Mesothelial cell of epicardium (in vitro differentiated cells): Measurements from ENCODE around the gene PLOD3. TPM values are rescaled to one million over a fixed set of nuclear protein-coding genes. Genes with fewer than 3 reads are reported as not detected.
"Not testable (repeated sequence)": the region's sequence is repeated elsewhere in the genome, so short reads cannot be mapped to it uniquely, and the experiment has no call there.

Experiments used
- DNase-seq, 2 experiments: peaks; one replicate each; pipeline ENCODE4 v3.0.0; 2021; ENCODE audit warnings: low spot score in 2 of 2; ENCODE audit not compliant: unreplicated experiment in 2 of 2
- H3K27ac Mint-ChIP-seq: 2 replicates; pipeline ENCODE4 v1.8.0; 2021; ENCODE audit warnings: mixed read lengths
- H3K27me3 Mint-ChIP-seq: 2 replicates; pipeline ENCODE4 v1.8.0; 2021; ENCODE audit warnings: low read depth, mixed read lengths
- H3K36me3 Mint-ChIP-seq: 2 replicates; pipeline ENCODE4 v1.8.0; 2021; ENCODE audit warnings: mixed read lengths
- H3K4me1 Mint-ChIP-seq: 2 replicates; pipeline ENCODE4 v1.8.0; 2021; ENCODE audit warnings: mixed read lengths
- H3K4me3 Mint-ChIP-seq: 2 replicates; pipeline ENCODE4 v1.8.0; 2021; ENCODE audit warnings: mild to moderate bottlenecking, moderate library complexity, mixed read lengths
- H3K9me3 Mint-ChIP-seq: 2 replicates; pipeline ENCODE4 v1.8.0; 2021; ENCODE audit warnings: mixed read lengths
- CTCF ChIP-seq: fragments of 200-600 bp; sonication (generic); IDR thresholded peaks from one replicate; pipeline ENCODE4 v1.5.0; 2021; ENCODE audit warnings: antibody characterized with exemption; ENCODE audit not compliant: unreplicated experiment
- total RNA-seq: library from RNA; stranded (reverse); gene quantifications from 3 replicates; pipeline ENCODE4 v1.2.1, GENCODE V29; 2021

The PLOD3 gene
- 65.8 to 66.9 TPM (median 66.4 TPM) in 3 replicates for total RNA-seq

DNA sequence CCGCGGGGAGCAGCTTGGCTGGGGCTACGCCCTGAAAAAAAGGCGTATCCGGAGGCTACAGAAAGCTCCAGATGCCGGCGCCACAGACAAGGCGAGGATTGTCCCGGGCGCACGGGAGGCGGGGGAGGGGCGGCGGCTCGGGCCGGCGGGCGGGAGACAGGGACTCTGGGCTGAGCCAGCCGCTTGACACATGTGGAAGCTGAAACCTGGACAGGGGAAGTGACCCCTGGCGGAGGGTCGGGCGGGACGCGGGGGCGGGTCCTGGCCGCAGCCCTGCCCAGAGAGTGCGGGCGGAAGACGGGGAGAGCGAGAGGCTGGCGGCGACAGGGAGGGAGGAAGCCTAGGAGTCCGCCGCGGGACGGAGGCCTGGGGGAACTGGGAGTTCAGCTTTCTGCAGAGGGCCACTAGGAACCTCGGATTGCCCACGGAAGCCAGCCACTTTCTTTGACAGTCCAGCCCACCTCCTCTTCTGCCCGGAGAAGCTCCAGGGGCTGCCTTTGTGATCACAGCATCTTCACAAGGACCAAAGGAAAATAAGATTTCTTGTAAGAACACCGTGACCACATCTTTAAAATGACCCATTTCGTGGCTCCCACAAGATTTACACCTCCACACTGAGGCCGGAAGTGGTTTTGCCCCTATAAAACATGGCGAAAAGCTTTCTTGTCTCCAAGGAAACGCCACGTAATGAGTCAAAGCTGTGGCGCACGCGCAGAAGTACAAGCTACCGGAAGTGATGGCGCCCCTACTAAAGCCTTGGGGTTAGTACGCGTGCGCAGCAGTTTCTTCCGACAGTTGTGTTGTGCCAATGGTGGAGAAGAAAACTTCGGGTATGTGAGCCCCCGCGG lies at the start of gene PLOD3, which contains the start of gene ZNHIT1:
Gene PLOD3, minus strand, starts transcription at position 194 of the 848 bp plus-strand sequence. CDS start 307 bp downstream, outside the sequence.
Gene ZNHIT1, plus strand, starts transcription at position 778 of the 848 bp plus-strand sequence. Its CDS starts 31 bp downstream, at position 809.
- TF ChIP-seq CTCF = no peak
- H3K4me1 Mint-ChIP-seq = peaks cover 22% of the 10 kb centered on the region
- peak; percentile 93 to 94 for DNase-seq

DNA sequence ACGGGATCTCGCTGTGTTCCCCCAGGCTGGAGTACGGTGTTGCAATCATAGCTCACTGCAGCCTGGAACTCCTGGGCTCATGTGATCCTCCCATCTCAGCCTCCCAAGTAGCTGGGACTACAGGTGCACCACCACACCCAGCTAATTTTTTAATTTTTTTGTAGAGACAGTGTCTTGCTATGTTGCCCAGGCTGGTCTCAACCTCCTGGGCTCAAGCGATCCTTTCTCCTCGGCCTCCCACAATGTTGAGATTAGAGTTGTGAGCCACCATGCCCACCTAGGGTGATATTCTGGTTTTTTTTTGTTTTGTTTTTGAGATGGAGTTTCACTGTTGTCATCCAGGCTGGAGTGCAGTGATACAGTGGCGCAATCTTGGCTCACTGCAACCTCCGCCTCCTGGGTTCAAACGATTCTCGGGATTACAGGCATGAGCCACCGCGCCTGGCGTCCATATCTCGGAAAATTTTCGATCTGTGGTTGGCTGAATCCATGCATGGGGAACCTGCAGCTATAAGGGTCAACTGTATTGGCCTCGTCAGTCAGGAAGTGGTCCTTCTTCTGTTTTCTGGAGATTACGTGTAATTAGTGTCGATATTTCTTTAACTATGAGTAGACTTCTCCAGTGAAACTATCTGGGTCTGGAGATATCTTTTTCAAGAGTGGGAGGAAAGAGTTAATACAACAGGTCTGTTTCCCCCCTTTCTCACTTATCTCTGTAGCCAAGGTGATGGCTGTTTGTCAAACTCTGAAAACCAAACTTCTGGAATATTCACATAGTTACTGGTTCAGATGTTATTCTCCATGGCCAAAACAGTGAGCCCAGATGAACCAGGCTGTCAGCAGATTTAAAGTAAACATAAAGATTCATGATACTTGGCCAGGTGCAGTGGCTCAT lies 48.5 kb upstream of the PLOD3 start:
- no peak overlapping the region for H3K27ac Mint-ChIP-seq
- H3K4me1 Mint-ChIP-seq = peaks cover 7% of the 10 kb centered on the region
- no peak for DNase-seq
- no peak overlapping the region for H3K4me3 Mint-ChIP-seq
- no peak for TF ChIP-seq CTCF
- no peaks in the 10 kb centered on the region for H3K36me3 Mint-ChIP-seq
- no peaks in the 10 kb centered on the region for H3K27me3 Mint-ChIP-seq
- no peaks in the 10 kb centered on the region for H3K9me3 Mint-ChIP-seq

More for the DNA sequence above, at the start of gene PLOD3, which contains the start of gene ZNHIT1:
- Mint-ChIP-seq H3K4me3 (peak within 1 kb of the TSS; percentile 95), H3K9me3 (no peaks in the 10 kb centered on the region), H3K36me3 (peaks cover 10% of the 10 kb centered on the region), H3K27me3 (no peaks in the 10 kb centered on the region), H3K27ac (peak within 1 kb of the TSS; percentile 90)

DNA sequence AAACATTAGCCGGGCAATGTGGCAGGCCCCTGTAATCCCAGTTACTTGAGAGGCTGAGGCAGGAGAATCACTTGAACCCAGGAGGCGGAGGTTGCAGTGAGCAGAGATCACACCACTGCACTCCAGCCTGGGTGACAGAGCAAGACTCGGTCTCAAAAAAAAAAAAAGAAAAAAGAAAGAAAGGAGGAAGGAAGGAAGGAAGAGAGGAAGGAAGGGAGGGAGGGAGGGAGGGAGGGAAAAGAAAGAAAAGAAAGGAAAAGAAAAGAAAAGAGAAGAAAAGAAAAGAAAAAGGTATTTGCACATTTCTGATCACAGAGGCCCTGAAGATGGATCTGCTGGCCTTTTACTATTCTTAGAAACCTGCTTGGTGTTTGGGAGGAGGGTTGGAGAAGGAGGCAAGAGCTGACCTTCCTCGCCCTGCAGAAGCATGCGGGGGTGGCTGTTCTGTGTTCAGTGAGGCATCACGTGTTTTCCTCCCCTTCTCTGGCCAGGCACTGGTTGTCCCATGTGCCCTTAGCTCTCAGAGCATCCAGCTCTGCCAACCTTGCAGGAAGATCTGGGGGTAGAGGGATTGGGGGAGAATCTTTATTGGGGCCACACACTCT lies 46.8 kb upstream of the PLOD3 start:
- H3K27ac Mint-ChIP-seq, H3K27me3 Mint-ChIP-seq, H3K4me3 Mint-ChIP-seq, DNase-seq, H3K4me1 Mint-ChIP-seq, H3K9me3 Mint-ChIP-seq, H3K36me3 Mint-ChIP-seq: not testable (repeated sequence)

DNA sequence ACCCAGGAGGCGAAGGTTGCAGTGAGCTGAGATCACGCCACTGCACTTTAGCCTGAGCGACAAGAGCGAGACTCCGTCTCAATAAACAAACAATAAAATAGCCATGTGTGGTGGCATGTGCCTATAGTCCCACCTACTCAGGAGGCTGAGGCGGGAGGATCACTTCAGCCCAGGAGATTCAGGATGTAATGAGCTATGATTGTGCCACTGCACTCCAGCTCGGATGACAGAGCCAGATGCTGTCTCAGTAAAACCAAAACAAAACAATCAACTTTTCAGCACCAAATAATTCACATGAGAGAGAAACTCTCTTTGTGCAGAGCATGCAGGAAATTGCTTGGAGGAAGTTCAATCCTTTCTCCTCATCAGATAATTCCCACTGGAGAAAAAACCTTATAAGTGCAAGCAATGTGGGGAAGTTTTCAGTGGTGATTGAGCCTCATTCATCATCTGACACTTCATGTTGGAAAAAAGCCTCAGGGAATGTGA lies 40.9 kb upstream of the PLOD3 start:
- DNase-seq = no peak
- no peak for TF ChIP-seq CTCF

DNA sequence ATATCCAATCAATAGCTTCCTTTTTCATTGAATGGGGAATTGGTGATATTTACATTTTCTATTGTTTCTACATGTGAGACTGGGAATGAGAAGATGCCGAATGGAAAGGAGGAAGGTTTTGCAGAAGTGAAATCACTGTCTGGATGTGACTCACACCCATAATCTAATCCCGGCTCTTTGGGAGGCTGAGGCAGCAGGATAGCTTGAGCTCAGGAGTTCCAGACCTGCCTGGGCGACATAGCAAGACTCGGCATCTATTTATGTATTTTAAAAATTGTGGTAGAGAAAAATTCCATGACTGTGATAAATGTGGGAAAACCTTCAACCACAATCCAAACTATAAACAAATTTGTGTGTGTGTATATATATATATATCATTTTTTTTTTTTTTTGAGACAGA lies 38.4 kb upstream of the PLOD3 start:
- TF ChIP-seq CTCF = no peak
- H3K9me3 Mint-ChIP-seq = no peaks in the 10 kb centered on the region
- H3K36me3 Mint-ChIP-seq = peaks cover 2% of the 10 kb centered on the region
- H3K27me3 Mint-ChIP-seq = no peaks in the 10 kb centered on the region
- H3K27ac Mint-ChIP-seq = no peak overlapping the region
- H3K4me3 Mint-ChIP-seq = no peak overlapping the region
- DNase-seq = no peak
- peaks cover 13% of the 10 kb centered on the region for H3K4me1 Mint-ChIP-seq

More for the DNA sequence above, 40.9 kb upstream of the PLOD3 start:
- peak overlapping the region; percentile 41 for H3K27ac Mint-ChIP-seq
- H3K27me3 Mint-ChIP-seq = no peaks in the 10 kb centered on the region
- no peak overlapping the region for H3K4me3 Mint-ChIP-seq
- peaks cover 2% of the 10 kb centered on the region for H3K4me1 Mint-ChIP-seq
- no peaks in the 10 kb centered on the region for H3K36me3 Mint-ChIP-seq
- no peaks in the 10 kb centered on the region for H3K9me3 Mint-ChIP-seq

- not testable (repeated sequence) for H3K27me3 Mint-ChIP-seq, H3K9me3 Mint-ChIP-seq, DNase-seq, H3K36me3 Mint-ChIP-seq, H3K27ac Mint-ChIP-seq
- Mint-ChIP-seq H3K4me3 (peak overlapping the region; percentile 99), H3K4me1 (peaks cover 18% of the 10 kb centered on the region)
Measured at GRCh38 chr7:101253199-101253598, 35.8 kb upstream of the PLOD3 start.
